HFFc6 (cell line): ENCODE data around the gene CALU. TPM values are rescaled to one million over a fixed set of nuclear protein-coding genes. Genes with fewer than 3 reads are reported as not detected.

Experiments
- DNase-seq: peaks from one replicate; pipeline ENCODE4 v3.0.0-alpha.2; 2018
- H3K27ac Mint-ChIP-seq: 2 replicates; pipeline ENCODE4 v1.8.0; 2020; ENCODE audit warnings: mild to moderate bottlenecking, mixed read lengths
- H3K27me3 Mint-ChIP-seq: 2 replicates; pipeline ENCODE4 v1.8.0; 2021; ENCODE audit warnings: mild to moderate bottlenecking, moderate library complexity, mixed read lengths; ENCODE audit not compliant: insufficient read depth
- H3K36me3 Mint-ChIP-seq: 2 replicates; pipeline ENCODE4 v1.8.0; 2021; ENCODE audit warnings: low read depth, mixed read lengths
- H3K4me1 Mint-ChIP-seq: 2 replicates; pipeline ENCODE4 v1.8.0; 2020; ENCODE audit warnings: low read depth, mixed read lengths
- H3K4me3 Mint-ChIP-seq: 2 replicates; pipeline ENCODE4 v1.8.0; 2020; ENCODE audit warnings: mild to moderate bottlenecking, moderate library complexity, mixed read lengths
- H3K9me3 Mint-ChIP-seq: 2 replicates; pipeline ENCODE4 v1.8.0; 2020; ENCODE audit warnings: mild to moderate bottlenecking, mixed read lengths
- total RNA-seq, 6 experiments: library from RNA; stranded (reverse); fragmentation: NEBNext Ultra II Directional; extraction: Animal tissue kit (Norgen Biotek cat#: 25700); gene quantifications; 2 replicates in 1 of 6; 3 replicates in 5 of 6; pipeline ENCODE4 v1.2.3, GENCODE V29; 2021
- TF ChIP-seq, protein P1 (sequence below): fragments of 200-600 bp; sonication (generic); IDR thresholded peaks from 2 replicates; pipeline ENCODE4 v1.5.0; 2021; ENCODE audit warnings: antibody characterized with exemption, mild to moderate bottlenecking

Gene CALU
- total RNA-seq, 6 experiments from 2014 or later: 821 to 941 (median 887) TPM

DNA sequence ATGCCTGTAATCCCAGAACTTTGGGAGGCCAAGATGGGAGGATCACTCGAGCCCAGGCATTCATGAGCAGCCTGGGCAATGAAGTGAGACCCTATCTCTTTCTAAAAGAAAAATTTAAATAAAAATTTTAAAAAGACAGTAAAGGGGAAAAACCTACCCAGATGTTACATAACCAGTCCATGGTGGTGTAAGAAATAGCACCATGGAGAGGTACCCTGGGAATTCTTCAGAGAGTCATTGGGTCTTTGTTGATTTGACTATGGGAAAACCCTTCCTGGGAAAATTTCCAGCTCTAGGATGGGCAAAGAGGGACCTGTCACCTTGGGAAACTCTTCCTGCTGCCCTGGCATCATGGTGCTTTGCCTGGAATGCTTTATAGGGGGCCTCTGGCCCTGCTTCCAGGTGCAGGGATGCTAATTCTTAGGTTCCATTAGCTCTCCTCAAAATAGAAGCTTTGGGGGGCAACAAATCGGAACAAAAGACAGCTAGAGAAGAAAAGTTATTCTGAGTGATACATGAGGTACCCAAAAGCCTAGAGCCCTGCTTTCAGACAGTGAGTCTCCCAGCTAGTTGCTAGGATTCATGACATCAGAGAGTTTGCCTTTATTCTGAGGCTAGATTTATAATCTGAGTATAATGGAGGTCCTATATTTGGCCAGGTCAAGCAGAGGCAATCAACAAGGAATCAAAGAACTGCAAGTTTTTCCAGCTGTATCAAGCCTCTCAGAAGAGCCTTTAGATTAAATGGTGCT is 62.7 kb downstream of the CALU start:
- no peaks in the 10 kb centered on the region; the same call in none of the 2 replicates for H3K27me3 Mint-ChIP-seq
- no peak overlapping the region for H3K27ac Mint-ChIP-seq
- H3K36me3 Mint-ChIP-seq: peaks cover 33% of the 10 kb centered on the region
- DNase-seq: no peak
- TF ChIP-seq, protein P1, sequence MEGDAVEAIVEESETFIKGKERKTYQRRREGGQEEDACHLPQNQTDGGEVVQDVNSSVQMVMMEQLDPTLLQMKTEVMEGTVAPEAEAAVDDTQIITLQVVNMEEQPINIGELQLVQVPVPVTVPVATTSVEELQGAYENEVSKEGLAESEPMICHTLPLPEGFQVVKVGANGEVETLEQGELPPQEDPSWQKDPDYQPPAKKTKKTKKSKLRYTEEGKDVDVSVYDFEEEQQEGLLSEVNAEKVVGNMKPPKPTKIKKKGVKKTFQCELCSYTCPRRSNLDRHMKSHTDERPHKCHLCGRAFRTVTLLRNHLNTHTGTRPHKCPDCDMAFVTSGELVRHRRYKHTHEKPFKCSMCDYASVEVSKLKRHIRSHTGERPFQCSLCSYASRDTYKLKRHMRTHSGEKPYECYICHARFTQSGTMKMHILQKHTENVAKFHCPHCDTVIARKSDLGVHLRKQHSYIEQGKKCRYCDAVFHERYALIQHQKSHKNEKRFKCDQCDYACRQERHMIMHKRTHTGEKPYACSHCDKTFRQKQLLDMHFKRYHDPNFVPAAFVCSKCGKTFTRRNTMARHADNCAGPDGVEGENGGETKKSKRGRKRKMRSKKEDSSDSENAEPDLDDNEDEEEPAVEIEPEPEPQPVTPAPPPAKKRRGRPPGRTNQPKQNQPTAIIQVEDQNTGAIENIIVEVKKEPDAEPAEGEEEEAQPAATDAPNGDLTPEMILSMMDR: no peak
- no peak overlapping the region for H3K4me3 Mint-ChIP-seq
- peaks cover 7% of the 10 kb centered on the region for H3K4me1 Mint-ChIP-seq
- H3K9me3 Mint-ChIP-seq: no peaks in the 10 kb centered on the region

DNA sequence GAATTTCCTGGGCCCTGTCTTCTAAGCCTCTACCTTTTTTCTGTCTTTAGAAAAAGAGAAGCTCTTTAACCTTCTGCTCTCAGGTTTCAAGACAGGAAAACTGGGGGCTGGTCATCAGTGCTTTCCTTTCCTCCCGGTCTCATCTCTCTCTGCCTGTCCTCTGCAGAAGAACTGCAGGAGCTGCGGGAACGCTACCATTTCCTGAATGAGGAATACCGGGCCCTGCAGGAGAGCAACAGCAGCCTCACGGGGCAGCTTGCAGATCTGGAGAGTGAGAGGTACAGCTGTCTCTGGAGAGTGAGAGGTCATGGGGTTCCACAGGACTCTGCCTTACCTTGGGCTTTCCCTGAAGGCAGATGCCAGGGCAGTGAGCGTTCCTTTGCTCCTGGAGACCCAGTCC is 65.3 kb downstream of the CALU start:
- no peaks in the 10 kb centered on the region; the same call in none of the 2 replicates for H3K27me3 Mint-ChIP-seq
- H3K4me3 Mint-ChIP-seq: no peak overlapping the region
- H3K4me1 Mint-ChIP-seq: no peaks in the 10 kb centered on the region; the same call in 1 of the 2 replicates
- H3K9me3 Mint-ChIP-seq: no peaks in the 10 kb centered on the region
- H3K27ac Mint-ChIP-seq: no peak overlapping the region
- TF ChIP-seq, protein P1: no peak
- peaks cover 24% of the 10 kb centered on the region for H3K36me3 Mint-ChIP-seq
- no peak for DNase-seq

DNA sequence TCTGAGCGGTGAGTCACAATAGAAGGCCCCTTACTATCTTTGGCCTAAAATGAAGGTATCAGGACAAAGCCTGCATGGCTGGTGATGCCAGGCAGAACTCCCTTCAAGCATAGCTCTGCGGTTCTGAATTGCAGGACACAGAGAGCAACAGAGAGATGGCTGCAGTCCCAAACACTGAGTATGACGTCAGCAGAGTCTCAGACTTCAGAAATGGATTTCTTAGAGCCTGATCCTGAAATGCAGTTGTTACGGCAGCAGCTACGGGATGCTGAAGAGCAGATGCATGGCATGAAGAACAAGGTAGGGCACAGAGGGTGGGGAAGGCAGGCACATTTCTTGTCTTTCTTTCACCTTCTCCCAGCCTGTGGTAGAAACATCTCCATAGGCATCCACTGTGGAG is 66.1 kb downstream of the CALU start:
- no peak for DNase-seq
- Mint-ChIP-seq H3K27ac (no peak overlapping the region), H3K4me3 (no peak overlapping the region), H3K27me3 (no peaks in the 10 kb centered on the region; the same call in none of the 2 replicates), H3K9me3 (no peaks in the 10 kb centered on the region), H3K4me1 (no peaks in the 10 kb centered on the region; the same call in 1 of the 2 replicates), H3K36me3 (peaks cover 24% of the 10 kb centered on the region)
- TF ChIP-seq, protein P1: no peak

DNA sequence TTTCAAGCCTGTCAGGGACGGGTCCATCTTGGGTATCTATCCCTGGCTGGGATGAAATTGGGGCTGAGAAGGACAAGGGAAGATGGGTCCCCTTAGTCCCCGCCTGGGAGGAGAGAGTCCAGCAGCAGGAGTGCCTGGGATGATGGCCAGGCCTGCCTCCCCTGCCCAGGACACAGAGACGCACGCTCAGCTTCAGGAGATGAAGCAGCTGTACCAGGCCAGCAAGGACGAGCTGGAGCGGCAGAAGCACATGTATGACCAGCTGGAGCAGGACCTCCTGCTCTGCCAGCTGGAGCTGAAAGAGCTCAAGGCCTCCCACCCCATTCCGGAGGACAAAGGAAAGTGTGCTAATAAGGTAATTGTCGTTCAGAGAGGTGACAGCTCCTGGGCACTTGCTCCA is 68.0 kb downstream of the CALU start:
- TF ChIP-seq, protein P1: no peak

DNA sequence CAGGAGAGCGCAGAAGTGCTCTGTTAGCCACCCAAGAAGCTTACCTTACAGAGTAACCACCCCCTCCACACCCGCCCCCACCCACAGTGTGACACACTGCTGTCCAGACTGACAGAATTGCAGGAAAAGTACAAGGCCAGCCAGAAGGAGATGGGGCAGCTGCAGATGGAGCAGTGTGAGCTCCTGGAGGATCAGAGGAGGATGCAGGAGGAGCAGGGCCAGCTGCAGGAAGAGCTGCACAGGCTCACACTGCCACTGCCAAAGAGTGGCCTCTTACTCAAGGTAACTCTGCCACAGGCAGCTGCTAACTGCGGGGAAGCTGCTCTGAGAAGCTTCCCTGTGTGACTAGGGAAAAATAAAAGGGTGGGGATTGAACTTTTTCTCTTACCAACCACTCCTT is 70.2 kb downstream of the CALU start:
- H3K27me3 Mint-ChIP-seq: no peaks in the 10 kb centered on the region; the same call in 1 of the 2 replicates
- peaks cover 13% of the 10 kb centered on the region; the same call in 1 of the 2 replicates for H3K36me3 Mint-ChIP-seq
- H3K9me3 Mint-ChIP-seq: no peaks in the 10 kb centered on the region
- no peaks in the 10 kb centered on the region; the same call in 1 of the 2 replicates for H3K4me1 Mint-ChIP-seq
- H3K4me3 Mint-ChIP-seq: no peak overlapping the region
- TF ChIP-seq, protein P1: no peak
- DNase-seq: no peak
- H3K27ac Mint-ChIP-seq: no peak overlapping the region

More for the DNA sequence above, 68.0 kb downstream of the CALU start:
- no peaks in the 10 kb centered on the region; the same call in 1 of the 2 replicates for H3K4me1 Mint-ChIP-seq
- DNase-seq: no peak
- no peaks in the 10 kb centered on the region; the same call in none of the 2 replicates for H3K27me3 Mint-ChIP-seq
- H3K36me3 Mint-ChIP-seq: peaks cover 13% of the 10 kb centered on the region; the same call in 1 of the 2 replicates
- no peaks in the 10 kb centered on the region for H3K9me3 Mint-ChIP-seq
- no peak overlapping the region for H3K27ac Mint-ChIP-seq
- H3K4me3 Mint-ChIP-seq: no peak overlapping the region
